Suprapubic skin (tissue), 3 donors: ENCODE data around the gene CCNJL.

Experiments
- POLR2A ChIP-seq, 2 donors: fragments of 450-650 bp; IDR thresholded peaks; one replicate each; pipeline ENCODE4 v1.6.1; 2017; ENCODE audit warnings: antibody characterized with exemption in 2 of 2, mild to moderate bottlenecking in 2 of 2, moderate library complexity in 2 of 2
- TF ChIP-seq, protein P1 (sequence below), 2 donors: fragments of 200-600 bp in 1 of 2; fragments of 450-650 bp in 1 of 2; sonication (generic) in 1 of 2; IDR thresholded peaks; one replicate each; pipeline ENCODE4 v1.5.1; 2016 to 2019; ENCODE audit warnings: antibody characterized with exemption in 2 of 2, mild to moderate bottlenecking in 1 of 2, moderate library complexity in 1 of 2

DNA sequence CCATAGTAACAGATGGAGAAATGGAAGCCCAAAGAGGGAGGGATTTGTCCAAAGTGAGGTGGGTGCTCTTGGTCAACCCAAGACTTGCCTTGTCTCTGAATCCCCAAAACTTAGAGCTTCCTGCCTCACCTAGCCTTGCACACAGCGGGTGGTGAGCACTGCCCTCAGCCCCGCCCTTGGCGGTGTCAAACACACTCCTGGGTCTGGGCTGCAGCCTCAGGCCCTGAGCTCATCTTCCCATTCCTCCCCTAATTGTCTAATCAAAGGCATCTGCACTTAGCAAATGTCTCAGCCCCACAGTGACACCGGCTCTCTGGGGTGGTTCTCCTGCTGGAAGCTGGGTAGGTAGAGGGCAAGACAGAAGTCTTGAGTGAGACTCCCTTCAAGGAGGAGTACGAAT, 62.1 kb downstream of the CCNJL start:
- no peak for TF ChIP-seq POLR2A (IDR thresholded peaks at IDR 0.05)
- TF ChIP-seq, protein P1, sequence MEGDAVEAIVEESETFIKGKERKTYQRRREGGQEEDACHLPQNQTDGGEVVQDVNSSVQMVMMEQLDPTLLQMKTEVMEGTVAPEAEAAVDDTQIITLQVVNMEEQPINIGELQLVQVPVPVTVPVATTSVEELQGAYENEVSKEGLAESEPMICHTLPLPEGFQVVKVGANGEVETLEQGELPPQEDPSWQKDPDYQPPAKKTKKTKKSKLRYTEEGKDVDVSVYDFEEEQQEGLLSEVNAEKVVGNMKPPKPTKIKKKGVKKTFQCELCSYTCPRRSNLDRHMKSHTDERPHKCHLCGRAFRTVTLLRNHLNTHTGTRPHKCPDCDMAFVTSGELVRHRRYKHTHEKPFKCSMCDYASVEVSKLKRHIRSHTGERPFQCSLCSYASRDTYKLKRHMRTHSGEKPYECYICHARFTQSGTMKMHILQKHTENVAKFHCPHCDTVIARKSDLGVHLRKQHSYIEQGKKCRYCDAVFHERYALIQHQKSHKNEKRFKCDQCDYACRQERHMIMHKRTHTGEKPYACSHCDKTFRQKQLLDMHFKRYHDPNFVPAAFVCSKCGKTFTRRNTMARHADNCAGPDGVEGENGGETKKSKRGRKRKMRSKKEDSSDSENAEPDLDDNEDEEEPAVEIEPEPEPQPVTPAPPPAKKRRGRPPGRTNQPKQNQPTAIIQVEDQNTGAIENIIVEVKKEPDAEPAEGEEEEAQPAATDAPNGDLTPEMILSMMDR (IDR thresholded peaks at IDR 0.05), result no peak
